NB4 (cell line): ENCODE data around the gene MYO7A.

Source experiments
- CTCF ChIP-seq: IDR thresholded peaks from one replicate; pipeline ENCODE4 v1.5.1; 2012; ENCODE audit warnings: low read depth, low read length
- MAX ChIP-seq: IDR thresholded peaks from 2 replicates; pipeline ENCODE4 v1.6.1; 2011; ENCODE audit warnings: low read depth, low read length
- MYC ChIP-seq: IDR thresholded peaks from 2 replicates; pipeline ENCODE4 v1.6.1; 2011; ENCODE audit warnings: low read depth, low read length
- POLR2A ChIP-seq: IDR thresholded peaks from 2 replicates; pipeline ENCODE4 v1.6.1; 2011; ENCODE audit warnings: mild to moderate bottlenecking; ENCODE audit not compliant: insufficient read length; ENCODE audit errors: extremely low read depth

- TF ChIP-seq CTCF (no peak), MAX (no peak), POLR2A (no peak), MYC (no peak)
Observed at GRCh38 chr11:77201370-77201769, 73.3 kb downstream of the MYO7A start.
